SH-SY5Y (cell line): ENCODE data around the gene C15orf62.

Source experiments
- GATA2 ChIP-seq: IDR thresholded peaks from 2 replicates; pipeline ENCODE4 v1.6.1; 2011; ENCODE audit warnings: mild to moderate bottlenecking, low read depth, low read length
- GATA3 ChIP-seq: IDR thresholded peaks from 2 replicates; pipeline ENCODE4 v1.6.1; 2011; ENCODE audit warnings: low read depth, mild to moderate bottlenecking, low read length, moderate library complexity

Gene C15orf62

DNA sequence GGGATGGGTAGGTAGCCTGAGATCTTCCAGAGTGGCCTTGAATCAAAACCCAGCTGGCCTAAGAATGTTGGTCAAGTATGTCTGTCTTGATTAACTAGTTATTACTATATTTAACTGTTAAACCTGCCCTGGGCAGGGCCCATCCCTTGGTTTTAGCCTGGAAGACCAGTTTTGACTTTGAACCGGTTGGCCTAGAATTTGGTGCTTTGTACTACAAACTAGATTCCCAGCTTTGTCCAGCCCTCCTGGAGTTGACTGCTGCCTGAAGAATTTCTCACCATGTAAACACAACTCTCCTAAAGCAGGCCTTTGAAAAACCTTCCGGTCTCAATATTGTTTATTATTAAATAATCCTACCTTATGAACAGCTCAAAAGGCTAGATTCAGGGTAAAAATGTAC, 16.0 kb downstream of the C15orf62 start:
- TF ChIP-seq GATA3: no peak
- TF ChIP-seq GATA2: no peak

DNA sequence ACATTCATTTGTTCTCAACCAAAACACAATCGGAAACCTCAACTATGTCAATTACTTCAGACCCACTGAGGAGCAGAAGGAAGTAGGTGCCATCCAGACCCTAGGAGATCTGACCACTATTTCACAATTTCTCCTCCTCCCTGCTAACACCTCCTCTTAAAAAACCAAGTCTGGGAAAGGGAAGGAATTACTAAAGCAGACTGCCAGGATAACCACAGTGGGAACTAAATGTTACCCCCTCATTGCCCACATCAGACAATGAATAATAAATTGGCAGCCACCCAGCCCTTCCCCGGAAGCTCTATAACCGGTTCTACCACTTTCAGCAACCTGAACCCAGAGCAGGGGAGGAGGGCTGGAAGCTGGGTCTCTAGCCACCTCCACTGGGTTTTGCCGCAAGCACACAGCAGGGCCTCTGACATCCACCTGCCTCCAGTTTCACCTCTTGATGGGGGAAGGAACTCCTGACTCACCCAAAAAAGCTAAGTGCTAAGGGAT, 17.6 kb downstream of the C15orf62 start:
- TF ChIP-seq GATA3 (no peak), GATA2 (no peak)

- no peak for TF ChIP-seq GATA2
These were observed 18.2 kb downstream of the C15orf62 start for GRCh38 chr15:40787991-40788390.

DNA sequence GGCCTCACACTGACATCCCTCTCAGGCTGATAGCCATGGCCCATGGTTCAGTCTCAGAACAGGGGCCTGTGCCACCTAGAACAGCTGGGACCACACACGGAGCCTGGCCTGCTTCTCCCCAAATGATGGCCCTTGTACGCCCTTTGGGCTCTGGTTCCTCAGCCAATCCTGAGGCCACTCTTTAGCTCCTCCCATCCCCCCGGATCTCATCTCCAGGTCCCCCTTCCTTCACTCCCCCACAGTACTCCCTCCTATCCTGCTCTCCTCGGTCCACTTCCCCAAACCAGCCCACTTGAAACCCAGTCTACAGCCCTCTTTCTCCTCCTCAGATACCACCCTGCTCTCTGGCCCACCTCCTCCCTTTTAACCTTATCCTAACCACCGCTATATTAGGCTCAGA, 19.3 kb downstream of the C15orf62 start:
- TF ChIP-seq GATA3 (no peak), GATA2 (no peak)

- TF ChIP-seq GATA3: no peak
- no peak for TF ChIP-seq GATA2
These were observed 20.2 kb downstream of the C15orf62 start for GRCh38 chr15:40789999-40790398.

- TF ChIP-seq GATA2: no peak
- TF ChIP-seq GATA3: no peak
These were observed 20.9 kb downstream of the C15orf62 start for GRCh38 chr15:40790718-40791117.

- TF ChIP-seq GATA2: no peak
- no peak for TF ChIP-seq GATA3
These were observed 22.6 kb downstream of the C15orf62 start for GRCh38 chr15:40792394-40792793.

GRCh38 chr15:40793216-40793989, 23.6 kb downstream of the C15orf62 start:
- no peak for TF ChIP-seq GATA2
- no peak for TF ChIP-seq GATA3

DNA sequence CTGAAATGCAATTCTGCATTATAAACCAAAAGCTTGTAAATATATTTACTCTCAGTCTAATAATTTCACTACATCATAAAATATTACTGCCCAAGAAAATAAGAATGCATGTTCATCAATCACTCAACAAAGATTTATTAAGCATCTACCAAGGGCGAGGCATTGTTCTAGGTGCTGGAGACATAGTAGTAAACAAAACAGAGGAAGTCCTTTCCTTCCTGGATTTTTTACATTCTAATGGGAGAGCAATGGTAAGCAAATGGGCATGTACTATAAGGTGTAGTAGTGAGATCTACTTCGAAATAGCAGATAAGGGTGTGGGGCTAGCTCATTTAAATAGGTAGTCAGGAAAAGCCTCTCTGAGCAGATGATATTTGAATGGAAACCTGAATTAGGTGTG, 26.3 kb downstream of the C15orf62 start:
- TF ChIP-seq GATA2 (no peak), GATA3 (no peak)

GRCh38 chr15:40796512-40796911, 26.7 kb downstream of the C15orf62 start:
- no peak for TF ChIP-seq GATA2
- no peak for TF ChIP-seq GATA3

GRCh38 chr15:40799523-40799922, 29.7 kb downstream of the C15orf62 start:
- TF ChIP-seq GATA3: no peak
- TF ChIP-seq GATA2: no peak

DNA sequence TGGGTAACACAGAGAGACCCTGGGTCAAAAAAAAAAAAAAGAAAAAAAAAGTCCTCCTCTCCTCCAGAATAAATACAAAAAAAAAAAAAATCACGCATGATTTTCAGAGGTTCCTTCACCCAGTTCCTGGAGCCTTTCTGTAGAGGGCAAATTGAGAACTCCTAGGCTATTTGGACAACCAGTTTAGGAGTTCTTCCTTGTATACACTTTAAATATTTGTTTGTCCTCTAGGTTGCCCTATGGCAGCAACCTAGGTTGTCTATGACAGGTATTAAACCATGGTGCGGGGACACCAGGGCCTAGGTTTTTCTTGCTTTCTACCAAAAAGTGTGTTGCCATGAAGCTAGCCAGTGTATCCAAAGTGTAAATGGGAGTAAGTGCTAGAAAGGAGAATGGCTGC, 33.3 kb downstream of the C15orf62 start:
- TF ChIP-seq GATA3 (no peak), GATA2 (no peak)

- TF ChIP-seq GATA3: no peak
- no peak for TF ChIP-seq GATA2
These were observed 33.9 kb downstream of the C15orf62 start for GRCh38 chr15:40803688-40804087.

GRCh38 chr15:40806672-40807027, 36.9 kb downstream of the C15orf62 start:
- TF ChIP-seq GATA3: no peak

DNA sequence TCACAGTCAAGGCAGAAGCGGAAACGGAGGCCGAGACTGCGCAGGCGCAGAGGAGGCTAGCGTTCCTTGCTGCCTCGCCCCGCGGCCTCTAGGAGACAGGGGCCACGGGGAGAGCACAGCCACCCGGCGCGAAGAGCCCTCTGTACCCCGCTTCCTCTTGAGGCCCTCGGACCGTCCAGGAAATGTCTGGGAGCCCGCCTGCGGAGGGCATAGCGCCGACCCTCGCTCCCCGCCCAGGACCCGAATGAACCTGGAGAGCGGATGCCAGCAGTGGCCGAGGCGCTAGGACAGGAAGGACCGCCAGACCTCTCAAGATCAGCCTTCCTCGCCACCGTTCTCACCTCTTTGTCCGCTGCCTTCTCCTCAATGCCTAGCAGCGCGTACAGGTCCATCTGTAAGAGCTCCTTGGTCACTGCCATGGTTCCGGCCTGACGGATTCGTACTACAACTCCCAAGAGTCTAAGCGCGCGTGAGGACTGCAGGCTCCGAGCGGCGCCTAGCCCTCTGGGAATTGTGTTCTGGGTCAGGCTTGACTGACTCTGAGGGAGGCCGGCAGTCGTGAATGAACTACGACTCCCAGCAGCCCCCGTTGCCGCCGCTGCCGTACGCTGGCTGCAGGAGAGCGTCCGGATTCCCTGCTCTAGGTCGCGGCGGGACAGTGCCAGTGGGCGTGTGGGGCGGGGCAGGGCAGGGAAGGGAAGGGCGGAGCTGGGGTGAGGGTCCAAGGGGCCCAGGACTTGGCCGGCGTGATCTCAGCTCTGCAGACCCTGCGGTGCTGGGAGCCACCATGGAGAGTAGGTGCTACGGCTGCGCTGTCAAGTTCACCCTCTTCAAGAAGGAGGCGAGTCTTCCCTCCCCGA, 37.5 kb downstream of the C15orf62 start, which contains the start of the genes DNAJC17 and ZFYVE19:
Gene DNAJC17, minus strand, starts transcription at position 446 of the 860 bp plus-strand sequence. Its CDS starts 27 bp downstream, at position 419.
Gene ZFYVE19, plus strand, starts transcription at position 62 of the 860 bp plus-strand sequence. Its CDS starts 501 bp downstream, at position 563.
- TF ChIP-seq GATA2 (no peak), GATA3 (no peak)
